GM10248 (cell line): ENCODE data around the gene C2.

Experiments used
- CTCF ChIA-PET: fragments of 300-600 bp; sonication (Branson Sonifier 250); formaldehyde crosslinking; extraction: SDS; loops from one replicate; lab custom pipeline; 2021; ENCODE audit warnings: antibody characterized with exemption; lab: Yijun Ruan, JAX
- POLR2A ChIA-PET: fragments of 350-650 bp; sonication (Branson Sonifier 250); formaldehyde crosslinking; extraction: SDS; loops from one replicate; lab custom pipeline; 2020; ENCODE audit warnings: antibody characterized with exemption; lab: Yijun Ruan, JAX
- DNase-seq: peaks from one replicate; pipeline ENCODE4 v3.0.0; 2012; ENCODE audit errors: extremely low spot score
- TF ChIP-seq, protein P1 (sequence below): IDR thresholded peaks from 2 replicates; pipeline ENCODE4 v1.5.1; 2012; ENCODE audit warnings: mild to moderate bottlenecking, low read depth; ENCODE audit errors: extremely low read depth, missing control alignments, control extremely low read depth

Gene C2

DNA sequence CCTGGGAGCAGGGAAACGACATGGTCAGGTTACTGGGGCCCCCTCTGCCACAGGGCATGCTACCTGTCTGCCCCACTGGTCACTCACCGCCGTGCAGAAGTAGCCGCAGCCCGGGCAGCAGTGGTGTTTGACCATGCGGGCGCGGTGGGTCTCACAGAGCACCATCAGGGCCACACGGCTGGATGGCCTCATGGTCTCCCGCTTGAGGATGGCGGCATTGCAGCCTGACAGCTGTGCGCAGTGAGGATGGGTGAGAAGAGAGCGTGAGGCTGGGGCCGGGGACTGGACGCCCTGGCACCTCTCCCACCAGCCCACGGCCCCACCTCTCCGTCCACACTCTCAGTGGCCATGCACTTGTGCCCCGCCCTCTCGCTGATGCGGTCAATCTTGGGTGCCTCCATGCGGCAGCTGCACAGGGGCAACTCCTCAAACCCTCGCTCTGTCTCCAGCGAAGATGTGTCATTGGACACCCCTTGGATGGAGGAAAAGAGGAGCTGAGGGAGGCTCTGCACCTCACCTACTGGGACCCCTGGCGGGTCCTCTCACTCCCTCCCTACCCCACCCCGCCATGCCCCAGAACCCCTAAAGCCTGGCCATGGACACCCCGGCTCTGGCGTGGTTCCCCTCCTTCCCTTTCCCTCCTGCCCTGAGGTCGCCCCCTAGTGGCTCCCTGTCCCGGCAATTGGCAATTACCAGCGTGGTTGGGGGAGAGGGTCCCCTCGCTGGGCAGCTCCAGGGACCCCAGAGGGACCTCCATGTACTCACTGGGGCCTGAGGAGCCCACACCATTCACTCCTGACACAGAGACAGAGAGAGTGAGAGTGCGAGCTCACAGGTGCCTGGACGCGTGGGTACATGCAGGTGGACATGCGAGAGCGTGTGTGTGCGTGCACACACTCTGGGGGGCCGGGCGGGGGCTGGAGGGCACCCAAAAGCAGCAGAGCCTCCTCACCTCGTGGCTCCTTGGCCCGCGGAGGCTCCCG lies 39.0 kb upstream of the C2 start:
- TF ChIP-seq, protein P1, sequence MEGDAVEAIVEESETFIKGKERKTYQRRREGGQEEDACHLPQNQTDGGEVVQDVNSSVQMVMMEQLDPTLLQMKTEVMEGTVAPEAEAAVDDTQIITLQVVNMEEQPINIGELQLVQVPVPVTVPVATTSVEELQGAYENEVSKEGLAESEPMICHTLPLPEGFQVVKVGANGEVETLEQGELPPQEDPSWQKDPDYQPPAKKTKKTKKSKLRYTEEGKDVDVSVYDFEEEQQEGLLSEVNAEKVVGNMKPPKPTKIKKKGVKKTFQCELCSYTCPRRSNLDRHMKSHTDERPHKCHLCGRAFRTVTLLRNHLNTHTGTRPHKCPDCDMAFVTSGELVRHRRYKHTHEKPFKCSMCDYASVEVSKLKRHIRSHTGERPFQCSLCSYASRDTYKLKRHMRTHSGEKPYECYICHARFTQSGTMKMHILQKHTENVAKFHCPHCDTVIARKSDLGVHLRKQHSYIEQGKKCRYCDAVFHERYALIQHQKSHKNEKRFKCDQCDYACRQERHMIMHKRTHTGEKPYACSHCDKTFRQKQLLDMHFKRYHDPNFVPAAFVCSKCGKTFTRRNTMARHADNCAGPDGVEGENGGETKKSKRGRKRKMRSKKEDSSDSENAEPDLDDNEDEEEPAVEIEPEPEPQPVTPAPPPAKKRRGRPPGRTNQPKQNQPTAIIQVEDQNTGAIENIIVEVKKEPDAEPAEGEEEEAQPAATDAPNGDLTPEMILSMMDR = peak; percentile 78
- CTCF ChIA-PET = interaction anchor here (0.7 to 3.1 kb wide), 10 partner anchors 8 to 227 kb away, joined by 3 to 12 read pairs (median 4); partner anchors contain the start of genes C6orf47 and NEU1
- DNase-seq = peak; percentile 75
- POLR2A ChIA-PET = no interaction called here

DNA sequence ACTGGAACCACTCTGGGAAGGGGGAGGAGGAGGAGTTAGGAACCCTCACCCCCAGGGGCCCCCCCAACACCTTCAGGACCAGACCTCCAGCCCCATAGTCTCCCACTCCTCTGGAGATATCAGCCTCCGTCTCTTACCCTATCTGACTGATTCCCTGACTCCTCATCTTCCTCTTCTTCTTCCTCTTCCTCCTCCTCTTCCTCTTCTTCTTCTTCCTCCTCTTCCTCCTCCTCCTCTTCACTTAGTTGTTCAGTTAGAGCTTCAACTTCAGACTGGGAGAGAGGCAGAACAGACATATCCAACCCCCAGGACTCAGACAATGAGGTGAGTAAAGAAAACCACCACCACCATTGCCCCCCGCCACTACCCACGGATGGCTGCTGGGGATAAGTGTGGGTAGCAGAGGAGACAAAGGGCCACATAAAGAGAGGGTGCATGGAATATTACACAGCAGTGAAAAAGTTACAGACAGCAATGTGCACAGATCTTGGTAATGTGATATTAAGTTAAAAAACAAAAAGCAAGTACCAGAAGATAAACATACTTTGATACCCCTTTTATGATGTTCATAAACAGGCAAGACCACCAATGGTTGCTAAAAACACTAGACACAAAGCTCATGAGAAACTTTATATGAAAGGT lies 38.1 kb upstream of the C2 start:
- POLR2A ChIA-PET = no interaction called here
- CTCF ChIA-PET = interaction anchor here (0.7 to 3.1 kb wide), 8 partner anchors 9 to 228 kb away, joined by 3 to 12 read pairs (median 4); partner anchors contain the start of genes C6orf47 and NEU1
- TF ChIP-seq, protein P1 = no peak
- DNase-seq = no peak

DNA sequence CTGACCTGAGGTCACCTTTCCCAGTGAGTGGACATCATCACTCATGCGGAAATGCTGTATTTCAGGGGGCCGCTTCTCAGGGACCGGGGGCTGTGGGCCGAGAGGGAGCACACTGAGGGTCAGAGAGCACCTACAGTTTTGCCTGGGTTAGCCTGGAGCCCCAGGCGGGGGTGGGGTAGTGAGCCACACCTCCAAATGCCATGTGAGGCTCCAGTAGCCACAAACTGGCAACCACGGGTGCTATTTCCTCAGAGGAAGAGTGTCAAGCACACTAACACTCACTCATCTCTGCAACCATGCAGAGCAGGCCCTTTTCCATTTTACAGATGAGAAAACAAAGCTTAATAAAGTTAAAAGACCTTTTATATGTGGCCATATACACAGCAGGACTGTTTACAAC lies 34.7 kb upstream of the C2 start:
- no peak for DNase-seq
- TF ChIP-seq, protein P1 = no peak
- CTCF ChIA-PET = no interaction called here
- POLR2A ChIA-PET = no interaction called here

DNA sequence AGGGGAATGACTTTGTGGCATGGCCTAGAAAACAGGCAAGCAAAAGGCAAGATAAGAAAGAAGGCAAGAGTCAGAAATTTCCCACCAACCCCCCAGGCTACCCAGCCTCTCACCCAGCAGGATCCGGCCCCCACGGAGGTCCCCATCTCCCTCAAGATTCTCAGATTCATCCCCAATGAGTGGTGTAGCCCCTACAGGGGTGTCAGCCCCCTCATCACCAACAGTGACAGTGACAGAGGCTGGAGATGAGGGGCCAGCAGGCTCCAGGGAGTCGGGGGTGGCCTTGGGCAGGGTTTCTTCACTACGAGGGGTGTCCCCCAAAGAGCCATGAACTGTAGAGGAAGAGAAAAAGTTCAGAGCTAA lies 31.0 kb upstream of the C2 start:
- POLR2A ChIA-PET = interaction anchor here (2.1 kb wide), 1 partner anchor 34 kb away, joined by 9 read pairs; the partner anchor contains the start of gene NEU1
- DNase-seq = no peak
- TF ChIP-seq, protein P1 = no peak
- CTCF ChIA-PET = interaction anchor here (1.1 to 1.6 kb wide), 2 partner anchors 9 to 10 kb away, joined by 4 read pairs; no protein-coding TSS in a partner anchor

DNA sequence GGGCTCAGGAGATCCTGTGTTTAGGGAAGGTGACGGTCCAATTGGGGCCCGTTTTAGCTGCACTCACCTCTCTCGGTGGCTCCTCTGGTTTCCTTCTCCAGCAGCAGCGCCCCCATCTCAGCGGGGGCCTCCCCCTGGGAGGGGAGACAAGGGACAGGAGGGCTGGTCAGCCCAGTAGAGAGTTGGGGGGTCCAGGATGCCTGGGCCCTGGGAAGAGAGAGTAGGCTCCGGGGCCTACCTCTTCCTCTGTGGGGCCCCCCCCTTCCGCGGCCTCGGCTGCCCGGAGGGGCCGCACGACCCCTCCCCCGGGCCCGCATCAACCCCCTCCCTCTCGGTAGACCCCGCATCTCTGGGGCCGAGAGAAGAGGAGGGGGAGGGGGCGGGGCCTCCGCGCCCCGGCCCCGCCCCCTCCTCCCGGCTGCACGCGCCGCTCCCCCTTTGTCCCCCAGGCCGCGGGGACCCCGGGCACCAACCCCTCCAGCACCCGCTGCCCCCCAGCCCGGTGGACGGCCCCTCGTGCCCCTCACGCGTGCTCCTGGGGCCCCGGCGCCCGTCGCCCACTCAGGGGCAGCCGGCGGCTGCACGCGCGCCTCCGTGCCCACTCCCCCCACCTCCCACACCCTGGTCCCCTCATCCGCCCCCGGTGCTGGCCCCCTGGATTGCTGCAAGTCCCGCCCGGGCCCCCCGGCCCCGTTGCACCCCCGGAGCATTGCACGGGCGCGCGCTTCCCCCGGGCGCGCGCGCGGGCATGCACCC lies 30.5 kb upstream of the C2 start:
- no peak for DNase-seq
- ChIA-PET POLR2A (interaction anchor here (0.6 to 2.1 kb wide), 2 partner anchors 34 to 70 kb away, joined by 3 to 9 read pairs; partner anchors contain the start of genes HSPA1B and NEU1), CTCF (interaction anchor here (0.8 to 1.1 kb wide), 3 partner anchors 9 to 244 kb away, joined by 3 to 4 read pairs (median 3); no protein-coding TSS in a partner anchor)
- TF ChIP-seq, protein P1 = no peak
